IMR-90 (cell line): Measurements from ENCODE around the gene C18orf32. TPM values are rescaled to one million over a fixed set of nuclear protein-coding genes. Genes with fewer than 3 reads are reported as not detected.

Experiments
- ATAC-seq: fragments of 200-7000 bp; cut with Tn5 transposase; 2 replicates; pipeline ENCODE4 v1.9.1; 2020; ENCODE audit warnings: low read depth, mild to moderate bottlenecking, moderate library complexity
- BruUV-seq: library from RNA; stranded (reverse); fragments of 400-500 nt; replicated peaks from 2 replicates; lab custom pipeline; 2021; lab: Mats Ljungman, UMichigan
- CTCF ChIA-PET: fragments of 300-600 bp; formaldehyde crosslinking; extraction: SDS; loops from one replicate; lab custom pipeline; 2021; ENCODE audit warnings: antibody characterized with exemption; lab: Yijun Ruan, JAX
- POLR2A ChIA-PET: fragments of 300-600 bp; sonication (Branson Sonifier 250); formaldehyde crosslinking; loops from one replicate; lab custom pipeline; 2022; ENCODE audit warnings: antibody characterized with exemption; ENCODE audit not compliant: unreplicated experiment; lab: Charles Lee
- DNase-seq: peaks from one replicate; pipeline ENCODE4 v3.0.0; 2013
- H2AFZ ChIP-seq: replicated peaks from 2 replicates; pipeline ENCODE3; 2013; ENCODE audit warnings: low read length, mild to moderate bottlenecking; ENCODE audit not compliant: poor library complexity
- H2AK5ac ChIP-seq: 2 replicates; pipeline ENCODE4 v1.6.1; 2013; ENCODE audit warnings: low read depth, low read length, inconsistent platforms
- H2AK9ac ChIP-seq: replicated peaks from 2 replicates; pipeline ENCODE3; 2013; ENCODE audit warnings: mild to moderate bottlenecking, low read depth, low read length, moderate library complexity; ENCODE audit not compliant: poor library complexity
- H2BK120ac ChIP-seq: 2 replicates; pipeline ENCODE4 v1.6.1; 2013; ENCODE audit warnings: low read depth, low read length, inconsistent platforms
- H2BK15ac ChIP-seq: 3 replicates; pipeline ENCODE4 v1.6.1; 2013; ENCODE audit warnings: low read depth, low read length, inconsistent platforms
- H2BK20ac ChIP-seq: 2 replicates; pipeline ENCODE4 v1.6.1; 2013; ENCODE audit warnings: low read depth, mild to moderate bottlenecking, inconsistent platforms, low read length, moderate library complexity
- H2BK5ac ChIP-seq: 2 replicates; pipeline ENCODE4 v1.6.1; 2013; ENCODE audit warnings: mild to moderate bottlenecking, low read depth, low read length, inconsistent platforms; ENCODE audit not compliant: poor library complexity, severe bottlenecking
- H3K14ac ChIP-seq: replicated peaks from 2 replicates; pipeline ENCODE4 v1.6.1; 2013; ENCODE audit warnings: low read depth, low read length, inconsistent platforms
- H3K18ac ChIP-seq: 2 replicates; pipeline ENCODE4 v1.6.1; 2013; ENCODE audit warnings: low read depth, low read length, control low read depth
- H3K23ac ChIP-seq: 2 replicates; pipeline ENCODE4 v1.6.1; 2013; ENCODE audit warnings: low read depth, low read length, inconsistent platforms
- H3K27ac ChIP-seq: 2 replicates; pipeline ENCODE4 v1.5.1; 2013; ENCODE audit warnings: mild to moderate bottlenecking, control low read depth, low read length; ENCODE audit not compliant: insufficient read depth
- H3K27me3 ChIP-seq: 2 replicates; pipeline ENCODE4 v1.6.1; 2013; ENCODE audit warnings: low read length; ENCODE audit not compliant: control insufficient read depth, insufficient read depth
- H3K36me3 ChIP-seq: 2 replicates; pipeline ENCODE4 v1.6.1; 2013; ENCODE audit warnings: low read length, mixed read lengths; ENCODE audit not compliant: control insufficient read depth, insufficient read depth
- H3K4ac ChIP-seq: 2 replicates; pipeline ENCODE4 v1.6.1; 2013; ENCODE audit warnings: low read depth, low read length, inconsistent platforms
- H3K4me1 ChIP-seq: 2 replicates; pipeline ENCODE4 v1.6.1; 2013; ENCODE audit warnings: low read length, mixed read lengths; ENCODE audit not compliant: control insufficient read depth, insufficient read depth
- H3K4me2 ChIP-seq: 2 replicates; pipeline ENCODE4 v1.6.1; 2013; ENCODE audit warnings: low read depth, mild to moderate bottlenecking, control low read depth, low read length, moderate library complexity
- H3K4me3 ChIP-seq: 2 replicates; pipeline ENCODE4 v1.5.1; 2013; ENCODE audit warnings: low read depth, mild to moderate bottlenecking, control low read depth, low read length, moderate library complexity; ENCODE audit not compliant: insufficient read depth
- H3K56ac ChIP-seq: 2 replicates; pipeline ENCODE4 v1.6.1; 2013; ENCODE audit warnings: low read length, inconsistent platforms; ENCODE audit not compliant: insufficient read depth; ENCODE audit errors: extremely low read depth
- H3K79me1 ChIP-seq, 2 experiments: 2 replicates each; pipeline ENCODE4 v1.6.1; 2013; ENCODE audit warnings: low read length in 2 of 2, inconsistent platforms in 1 of 2, low read depth in 1 of 2
- H3K9ac ChIP-seq: 2 replicates; pipeline ENCODE4 v1.6.1; 2013; ENCODE audit warnings: low read depth, low read length, control low read depth
- H3K9me1 ChIP-seq: 2 replicates; pipeline ENCODE4 v1.6.1; 2013; ENCODE audit warnings: low read length, inconsistent platforms; ENCODE audit not compliant: insufficient read depth
- H3K9me3 ChIP-seq: 2 replicates; pipeline ENCODE4 v1.6.1; 2013; ENCODE audit warnings: low read length; ENCODE audit not compliant: control insufficient read depth, insufficient read depth
- H4K20me1 ChIP-seq: 2 replicates; pipeline ENCODE4 v1.6.1; 2013; ENCODE audit warnings: low read length, inconsistent platforms; ENCODE audit not compliant: insufficient read depth
- H4K5ac ChIP-seq: 2 replicates; pipeline ENCODE4 v1.6.1; 2013; ENCODE audit warnings: mild to moderate bottlenecking, low read depth, low read length, control low read depth
- H4K8ac ChIP-seq, 2 experiments: 2 replicates each; pipeline ENCODE4 v1.6.1; 2013; ENCODE audit warnings: low read depth in 2 of 2, low read length in 2 of 2, control low read depth in 1 of 2, inconsistent platforms in 1 of 2
- H4K91ac ChIP-seq: 2 replicates; pipeline ENCODE4 v1.6.1; 2013; ENCODE audit warnings: low read depth, low read length, inconsistent platforms; ENCODE audit not compliant: insufficient read depth
- BHLHE40 ChIP-seq: fragments of 150-350 bp; IDR thresholded peaks from 2 replicates; pipeline ENCODE4 v1.6.1; 2016; ENCODE audit warnings: mild to moderate bottlenecking, low read depth, low read length
- CEBPB ChIP-seq: IDR thresholded peaks from 2 replicates; pipeline ENCODE4 v1.6.1; 2012; ENCODE audit warnings: low read depth, low read length, improper control_type of control experiment
- CHD1 ChIP-seq: IDR thresholded peaks from 2 replicates; pipeline ENCODE4 v1.6.1; 2012; ENCODE audit warnings: low read depth, low read length, improper control_type of control experiment
- CTCF ChIP-seq: conservative IDR thresholded peaks from 2 replicates; pipeline ENCODE4 v1.5.1; 2012; ENCODE audit warnings: mild to moderate bottlenecking, low read depth, low read length, improper control_type of control experiment
- ELK1 ChIP-seq: fragments of 150-350 bp; IDR thresholded peaks from 2 replicates; pipeline ENCODE4 v1.6.1; 2016; ENCODE audit warnings: low read depth, mild to moderate bottlenecking, low read length, moderate library complexity, borderline replicate concordance
- FOS ChIP-seq: fragments of 150-350 bp; IDR thresholded peaks from 2 replicates; pipeline ENCODE4 v1.6.1; 2016; ENCODE audit warnings: low read depth, low read length
- MAFK ChIP-seq: IDR thresholded peaks from 2 replicates; pipeline ENCODE4 v1.6.1; 2012; ENCODE audit warnings: low read depth, low read length, improper control_type of control experiment
- MAZ ChIP-seq: IDR thresholded peaks from 2 replicates; pipeline ENCODE4 v1.6.1; 2012; ENCODE audit warnings: low read depth, mild to moderate bottlenecking, low read length, improper control_type of control experiment, moderate library complexity, borderline replicate concordance
- MXI1 ChIP-seq: IDR thresholded peaks from 2 replicates; pipeline ENCODE4 v1.6.1; 2012; ENCODE audit warnings: low read depth, mild to moderate bottlenecking, low read length, moderate library complexity, borderline replicate concordance
- NFE2L2 ChIP-seq: fragments of 150-350 bp; IDR thresholded peaks from 2 replicates; pipeline ENCODE4 v1.6.1; 2016; ENCODE audit warnings: low read depth, mild to moderate bottlenecking, low read length
- POLR2A ChIP-seq: IDR thresholded peaks from 2 replicates; pipeline ENCODE4 v1.6.1; 2012; ENCODE audit warnings: mild to moderate bottlenecking, low read depth, low read length
- RAD21 ChIP-seq: IDR thresholded peaks from 2 replicates; pipeline ENCODE4 v1.6.1; 2012; ENCODE audit warnings: low read length, improper control_type of control experiment
- RCOR1 ChIP-seq: IDR thresholded peaks from 2 replicates; pipeline ENCODE4 v1.6.1; 2012; ENCODE audit warnings: mild to moderate bottlenecking, low read length, improper control_type of control experiment; ENCODE audit not compliant: insufficient replicate concordance
- RFX5 ChIP-seq: IDR thresholded peaks from 2 replicates; pipeline ENCODE4 v1.8.0; 2012; ENCODE audit warnings: low read depth, mild to moderate bottlenecking, low read length, moderate library complexity
- SMC3 ChIP-seq: fragments of 150-350 bp; IDR thresholded peaks from 2 replicates; pipeline ENCODE4 v1.6.1; 2016; ENCODE audit warnings: low read depth, mild to moderate bottlenecking, antibody characterized with exemption, low read length, moderate library complexity
- USF2 ChIP-seq: fragments of 150-350 bp; IDR thresholded peaks from 2 replicates; pipeline ENCODE4 v1.6.1; 2017; ENCODE audit warnings: mild to moderate bottlenecking, antibody characterized with exemption, low read length, low read depth
- WGBS, 2 experiments: methylation state at CpG; one replicate each; pipeline versions ENCODE4 v1.1.5 to v1.1.7; 2013; ENCODE audit warnings: missing lambda C conversion rate in 2 of 2; ENCODE audit not compliant: insufficient read length in 1 of 2; ENCODE audit errors: extremely low coverage in 2 of 2; 5-methylcytosine and 5-hydroxymethylcytosine counted together
- dilution Hi-C: fragments of 300-500 bp; cut with HindIII; formaldehyde crosslinking; loops from one replicate; pipeline ENCODE4 v1.14.3; 2018; ENCODE audit warnings: low sequenced_read_pairs; ENCODE audit not compliant: unreplicated experiment
- in situ Hi-C: fragments of 300-500 bp; cut with MboI; formaldehyde crosslinking; loops from 3 replicates; pipeline ENCODE4 v1.14.3; 2019; ENCODE audit warnings: low sequenced_read_pairs, inconsistent platforms, mixed read lengths
- intact Hi-C: fragments of 100-400 bp; cut with micrococcal nuclease; formaldehyde crosslinking; loops from 2 replicates; pipeline ENCODE4 v1.10.0; 2022
- polyA plus RNA-seq, 3 experiments: library from polyadenylated mRNA; depleted of rRNA; stranded (reverse); fragments of >200 nt; gene quantifications; 2 replicates each; pipeline ENCODE4 v1.2.3, GENCODE V29; 2012; ENCODE audit warnings: low replicate concordance in 1 of 3
- total RNA-seq: library from RNA; depleted of rRNA; stranded (reverse); fragments of >200 nt; gene quantifications from 2 replicates; pipeline ENCODE4 v1.2.3, GENCODE V29; 2012

Gene C18orf32
- total and polyA plus RNA-seq, 2 of the 4 experiments (the other 2 are of a cell fraction), result 3.6 to 21.4 TPM

- peaks cover 13% of the 10 kb centered on the region; the same call in 1 of the 2 replicates for H4K20me1 ChIP-seq
- no peak overlapping the region for H3K4me2 ChIP-seq
- H3K9me3 ChIP-seq, result no peaks in the 10 kb centered on the region; the same call in 1 of the 2 replicates
- in situ Hi-C loops (loop anchor here (10.0 kb wide), 1 partner anchor 350 kb away; no protein-coding TSS in a partner anchor), intact Hi-C loops (loop anchor here (10.0 kb wide), 1 partner anchor 790 kb away; the partner anchor contains the start of genes CXXC1 and MBD1), dilution Hi-C loops (no loop called here)
- no peak overlapping the region for H4K91ac ChIP-seq
- H3K79me1 ChIP-seq, result 0 out of 4 replicates have a peak, but pooled peaks cover 2 to 5% of the 10 kb centered on the region in 2 experiments
- H3K23ac ChIP-seq, result no peak overlapping the region
- H2BK5ac ChIP-seq, result no peak overlapping the region
- DNase-seq, result no peak
- WGBS, 2 experiments, result no CpG with 5 or more reads among the region's 3 CpGs
- no peak overlapping the region for H2AK9ac ChIP-seq
- no peak overlapping the region for H3K27ac ChIP-seq
- H3K4ac ChIP-seq, result no peak overlapping the region
- ChIA-PET CTCF (no interaction called here), POLR2A (no interaction called here)
- peaks cover 8% of the 10 kb centered on the region for H3K36me3 ChIP-seq
- H2AK5ac ChIP-seq, result no peak overlapping the region
- H3K27me3 ChIP-seq, result peaks cover 6% of the 10 kb centered on the region
- no peak overlapping the region for H2BK120ac ChIP-seq
- no peak overlapping the region for H3K18ac ChIP-seq
- TF ChIP-seq POLR2A (no peak), RCOR1 (no peak), NFE2L2 (no peak), MAFK (no peak), MXI1 (no peak), FOS (no peak), CEBPB (no peak), CHD1 (no peak), USF2 (no peak), RFX5 (no peak), MAZ (no peak), RAD21 (no peak), BHLHE40 (no peak), SMC3 (no peak), CTCF (no peak), ELK1 (no peak)
- no peak overlapping the region for H4K5ac ChIP-seq
- no peak overlapping the region for H3K14ac ChIP-seq
- no peaks in the 10 kb centered on the region for H3K9me1 ChIP-seq
- no peak overlapping the region for H2BK20ac ChIP-seq
- H3K56ac ChIP-seq, result no peak overlapping the region
- no peak overlapping the region for H2AFZ ChIP-seq
- H3K4me1 ChIP-seq, result no peaks in the 10 kb centered on the region
- no peak overlapping the region for H4K8ac ChIP-seq
- BruUV-seq, result no TSS peak
- no peak overlapping the region for H3K4me3 ChIP-seq
- H2BK15ac ChIP-seq, result no peak overlapping the region
- no peak overlapping the region for H3K9ac ChIP-seq
- ATAC-seq, result no peak
Measured at GRCh38 chr18:49495076-49495475, 8.0 kb upstream of the C18orf32 start.
